ENCODE results near the gene NUDT5.
"Not testable (repeated sequence)": the region's sequence is repeated elsewhere in the genome, so short reads cannot be mapped to it uniquely, and the experiment has no call there.

The NUDT5 gene

DNA sequence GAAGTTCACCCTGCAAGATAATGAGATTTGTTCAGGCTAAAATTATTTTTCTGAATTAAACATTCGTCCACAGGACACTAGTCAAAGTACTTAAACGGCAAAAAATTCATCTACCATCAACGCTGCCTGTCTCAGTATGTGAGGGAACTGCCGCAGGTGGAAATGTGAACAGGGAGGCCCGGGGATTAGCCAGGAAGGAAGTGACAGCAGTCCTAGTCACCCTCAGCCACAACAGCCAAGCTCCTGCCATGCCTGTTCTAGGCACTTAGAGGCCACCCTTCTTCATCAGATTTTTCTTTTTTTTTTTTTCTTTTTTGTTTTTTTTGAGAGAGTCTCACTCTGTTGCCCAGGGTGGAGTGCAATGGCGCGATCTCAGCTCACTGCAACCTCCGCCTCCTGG, 9.4 kb downstream of the NUDT5 start:
- no peaks in the 10 kb centered on the region for H3K27me3 ChIP-seq (ENCODE audit: low read depth, low read length)
- H3K4me3 ChIP-seq (ENCODE audit: low read depth in 1 of 2, low read length in 2 of 2) = no peak overlapping the region
- H3K27ac ChIP-seq (ENCODE audit: low read length) = no peak overlapping the region
- no peaks in the 10 kb centered on the region for H3K9me3 ChIP-seq (ENCODE audit: control insufficient read depth in 1 of 2, low read length in 2 of 2)
- H3K36me3 ChIP-seq (ENCODE audit: control insufficient read depth in 1 of 2, insufficient read depth in 2 of 2, low read length in 2 of 2) = peaks cover 19 to 29% of the 10 kb centered on the region in 2 donors
- H3K4me1 ChIP-seq (ENCODE audit: control insufficient read depth in 1 of 2, insufficient read depth in 2 of 2, low read length in 2 of 2) = peaks cover 0 to 5% of the 10 kb centered on the region in 2 donors

DNA sequence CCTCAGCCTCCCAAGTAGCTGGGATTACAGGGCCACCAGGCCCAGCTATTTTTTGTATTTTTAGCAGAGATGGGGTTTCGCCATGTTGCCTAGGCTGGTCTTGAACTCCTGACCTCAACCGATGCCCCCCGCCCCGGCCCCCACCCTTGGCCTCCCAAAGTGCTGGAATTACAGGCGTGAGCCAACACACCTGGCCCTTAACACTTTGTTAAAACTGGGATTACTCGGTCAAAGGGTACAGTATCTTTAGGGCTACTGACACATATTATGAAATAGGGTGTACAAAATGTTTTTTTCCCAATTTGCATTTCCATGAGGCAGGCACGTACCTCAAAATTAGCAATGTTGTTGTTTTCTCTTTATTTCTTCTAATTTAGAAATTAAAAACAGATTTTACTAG, 11.5 kb downstream of the NUDT5 start:
- Histone ChIP-seq H3K36me3 (ENCODE audit: control insufficient read depth in 1 of 2, insufficient read depth in 2 of 2, low read length in 2 of 2) (peaks cover 19 to 45% of the 10 kb centered on the region in 2 donors), H3K27ac (ENCODE audit: low read length) (no peak overlapping the region), H3K9me3 (ENCODE audit: control insufficient read depth in 1 of 2, low read length in 2 of 2) (no peaks in the 10 kb centered on the region), H3K4me1 (ENCODE audit: control insufficient read depth in 1 of 2, insufficient read depth in 2 of 2, low read length in 2 of 2) (peaks cover 0 to 5% of the 10 kb centered on the region in 2 donors), H3K4me3 (ENCODE audit: low read depth in 1 of 2, low read length in 2 of 2) (no peak overlapping the region), H3K27me3 (ENCODE audit: low read depth, low read length) (no peaks in the 10 kb centered on the region)

DNA sequence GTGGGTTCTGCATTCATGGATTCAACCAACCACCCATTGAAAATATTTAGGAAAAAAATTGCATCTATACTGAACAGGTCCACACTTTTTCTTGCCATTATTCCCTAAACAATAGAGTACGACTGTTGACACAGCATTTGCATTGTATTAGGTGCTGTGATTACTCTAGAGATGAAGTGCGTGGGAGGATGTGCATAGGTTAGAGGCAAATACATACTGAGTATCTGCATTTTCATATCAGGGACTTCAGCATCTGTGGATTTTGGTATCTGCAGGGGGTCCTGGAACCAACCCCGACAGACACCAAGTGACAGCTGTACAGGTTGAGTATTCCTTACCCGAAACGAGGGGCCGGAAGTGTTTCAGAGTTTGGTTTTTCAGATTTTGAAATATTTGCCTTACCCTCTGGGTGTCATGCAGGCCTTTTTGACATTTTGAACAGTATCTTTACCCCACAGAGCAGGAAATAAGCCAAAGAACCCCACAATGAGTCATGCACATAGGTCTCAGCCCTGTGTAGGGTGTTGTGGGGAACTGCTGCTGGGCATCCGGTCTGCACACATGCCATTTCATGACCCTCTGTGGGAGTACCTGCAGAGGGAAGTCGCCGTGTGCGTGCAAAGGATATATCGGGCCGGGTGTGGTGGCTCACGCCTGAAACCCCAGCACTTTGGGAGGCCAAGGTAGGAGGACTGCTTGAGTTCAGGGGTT, 14.5 kb downstream of the NUDT5 start:
- no peaks in the 10 kb centered on the region for H3K4me1 ChIP-seq (ENCODE audit: control insufficient read depth in 1 of 2, insufficient read depth in 2 of 2, low read length in 2 of 2)

DNA sequence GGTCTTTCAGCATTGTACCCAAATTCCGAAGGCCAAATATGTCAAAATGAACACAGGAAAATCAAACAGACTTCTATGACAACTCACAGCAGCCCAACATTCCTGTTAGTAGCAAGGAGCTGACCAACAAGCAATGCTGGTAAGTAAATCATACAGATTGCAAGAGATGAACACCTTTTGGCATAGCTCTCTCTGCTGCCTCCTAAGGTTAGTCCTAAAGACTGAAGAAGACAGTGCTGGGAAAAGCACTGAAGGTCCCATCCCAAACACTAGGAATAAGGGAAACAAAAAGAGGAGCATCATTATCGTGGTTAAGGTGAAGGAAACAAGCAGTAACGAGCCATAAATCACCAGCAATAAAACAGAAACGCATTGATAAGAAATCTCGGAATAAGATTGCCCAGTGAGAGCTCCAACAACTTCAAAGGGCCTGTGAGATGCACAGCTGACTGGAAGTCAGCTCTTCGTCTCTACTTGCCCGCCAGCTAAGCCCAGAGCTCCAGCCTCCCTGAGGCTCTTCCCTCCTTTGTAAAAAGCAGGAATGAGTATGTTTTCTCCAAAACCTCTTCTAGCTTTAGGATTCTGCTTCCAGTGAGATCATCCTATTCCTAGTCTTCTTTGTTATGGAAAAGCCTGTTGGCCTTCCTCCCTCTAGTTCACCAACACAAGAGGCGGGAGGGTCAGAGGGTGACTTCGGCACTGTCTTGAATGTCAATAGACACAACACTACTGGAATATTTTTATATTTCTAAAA, 15.3 kb downstream of the NUDT5 start:
- H3K27me3 ChIP-seq (ENCODE audit: low read depth, low read length) = no peaks in the 10 kb centered on the region
- peaks cover 28 to 49% of the 10 kb centered on the region in 2 donors for H3K36me3 ChIP-seq (ENCODE audit: control insufficient read depth in 1 of 2, insufficient read depth in 2 of 2, low read length in 2 of 2)
- H3K4me1 ChIP-seq (ENCODE audit: control insufficient read depth in 1 of 2, insufficient read depth in 2 of 2, low read length in 2 of 2) = no peaks in the 10 kb centered on the region
- H3K9me3 ChIP-seq (ENCODE audit: control insufficient read depth in 1 of 2, low read length in 2 of 2) = no peaks in the 10 kb centered on the region
- no peak overlapping the region for H3K27ac ChIP-seq (ENCODE audit: low read length)
- no peak overlapping the region for H3K4me3 ChIP-seq (ENCODE audit: low read depth in 1 of 2, low read length in 2 of 2)

More for the DNA sequence above, 14.5 kb downstream of the NUDT5 start:
- Histone ChIP-seq H3K36me3 (ENCODE audit: control insufficient read depth in 1 of 2, insufficient read depth in 2 of 2, low read length in 2 of 2) (peaks cover 36 to 55% of the 10 kb centered on the region in 2 donors), H3K27me3 (ENCODE audit: low read depth, low read length) (no peaks in the 10 kb centered on the region), H3K27ac (ENCODE audit: low read length) (no peak overlapping the region), H3K4me3 (ENCODE audit: low read depth in 1 of 2, low read length in 2 of 2) (no peak overlapping the region), H3K9me3 (ENCODE audit: control insufficient read depth in 1 of 2, low read length in 2 of 2) (no peaks in the 10 kb centered on the region)

DNA sequence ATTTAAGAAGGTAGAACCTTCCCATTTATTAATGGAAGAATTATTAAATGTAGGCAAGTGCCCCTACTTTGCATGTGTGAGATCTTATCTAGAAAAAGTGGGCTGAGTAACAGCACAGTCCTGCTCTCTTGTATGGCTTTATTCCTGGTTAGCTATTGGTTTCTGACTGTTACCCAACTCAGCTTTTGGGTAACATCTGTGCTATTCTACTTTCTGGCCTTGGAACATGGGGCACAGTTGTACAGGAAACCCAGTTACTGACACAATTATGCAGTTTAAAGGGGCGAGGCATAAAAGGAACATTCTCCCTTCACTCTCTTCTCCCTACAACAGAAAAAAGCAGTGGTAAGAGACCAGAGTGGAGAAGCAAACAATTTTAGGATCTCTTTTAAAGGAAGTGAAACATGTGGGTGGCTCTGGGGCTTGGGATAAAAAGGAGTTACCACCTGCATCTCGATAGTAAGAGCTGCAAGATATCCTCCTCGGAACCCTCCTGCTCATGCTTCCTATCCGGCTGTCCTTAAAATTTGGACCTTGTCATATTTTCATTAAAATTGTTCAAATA, 16.0 kb downstream of the NUDT5 start:
- Histone ChIP-seq H3K9me3 (ENCODE audit: control insufficient read depth in 1 of 2, low read length in 2 of 2) (no peaks in the 10 kb centered on the region), H3K36me3 (ENCODE audit: control insufficient read depth in 1 of 2, insufficient read depth in 2 of 2, low read length in 2 of 2) (peaks cover 25 to 47% of the 10 kb centered on the region in 2 donors), H3K4me3 (ENCODE audit: low read depth in 1 of 2, low read length in 2 of 2) (no peak overlapping the region), H3K27me3 (ENCODE audit: low read depth, low read length) (no peaks in the 10 kb centered on the region), H3K4me1 (ENCODE audit: control insufficient read depth in 1 of 2, insufficient read depth in 2 of 2, low read length in 2 of 2) (no peaks in the 10 kb centered on the region), H3K27ac (ENCODE audit: low read length) (no peak overlapping the region)

DNA sequence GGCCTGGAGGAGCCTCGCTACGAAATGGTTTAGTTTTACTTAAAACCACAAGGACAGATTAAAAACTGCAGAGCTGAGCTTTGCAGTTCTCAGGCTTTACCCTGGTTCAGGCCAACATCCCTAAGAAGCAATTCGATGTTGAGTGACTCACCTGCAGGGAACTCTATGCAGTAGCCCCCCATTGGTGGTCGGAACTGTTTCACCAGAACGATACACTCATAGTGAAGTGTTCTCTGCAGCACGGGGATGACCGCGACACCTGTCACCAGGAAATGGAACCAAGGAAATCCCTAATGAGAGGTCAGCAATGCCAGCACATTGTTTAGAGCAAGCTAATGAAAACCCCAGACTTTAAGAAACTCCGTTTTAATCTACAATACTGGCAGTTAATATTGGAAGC, 18.0 kb downstream of the NUDT5 start:
- H3K27ac ChIP-seq (ENCODE audit: low read length) = no peak overlapping the region
- no peaks in the 10 kb centered on the region for H3K27me3 ChIP-seq (ENCODE audit: low read depth, low read length)
- H3K4me3 ChIP-seq (ENCODE audit: low read depth in 1 of 2, low read length in 2 of 2) = no peak overlapping the region
- H3K4me1 ChIP-seq (ENCODE audit: control insufficient read depth in 1 of 2, insufficient read depth in 2 of 2, low read length in 2 of 2) = no peaks in the 10 kb centered on the region
- no peaks in the 10 kb centered on the region for H3K9me3 ChIP-seq (ENCODE audit: control insufficient read depth in 1 of 2, low read length in 2 of 2)
- peaks cover 31 to 58% of the 10 kb centered on the region in 2 donors for H3K36me3 ChIP-seq (ENCODE audit: control insufficient read depth in 1 of 2, insufficient read depth in 2 of 2, low read length in 2 of 2)

DNA sequence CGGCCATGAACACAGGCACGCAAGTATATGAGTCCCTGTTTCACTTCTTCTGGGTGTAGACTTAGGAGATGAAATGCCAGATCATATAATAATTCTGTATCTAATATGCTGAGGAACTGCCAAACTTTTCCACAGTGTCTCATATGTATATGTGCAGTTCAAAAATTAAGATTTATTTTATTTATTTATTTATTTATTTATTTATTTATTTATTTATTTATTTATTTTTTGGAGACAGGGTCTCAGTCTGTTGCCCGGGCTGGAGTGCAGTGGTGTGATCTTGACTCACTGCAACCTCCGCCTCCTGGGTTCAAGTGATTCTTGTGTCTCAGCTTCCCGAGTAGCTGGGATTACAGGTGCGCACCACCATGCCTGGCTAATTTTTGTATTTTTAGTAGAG, 24.2 kb downstream of the NUDT5 start:
- not testable (repeated sequence) for H3K4me1 ChIP-seq (ENCODE audit: control insufficient read depth in 1 of 2, insufficient read depth in 2 of 2, low read length in 2 of 2); H3K4me3 ChIP-seq (ENCODE audit: low read depth in 1 of 2, low read length in 2 of 2); H3K27ac ChIP-seq (ENCODE audit: low read length); H3K9me3 ChIP-seq (ENCODE audit: control insufficient read depth in 1 of 2, low read length in 2 of 2); H3K27me3 ChIP-seq (ENCODE audit: low read depth, low read length)
- H3K36me3 ChIP-seq (ENCODE audit: control insufficient read depth in 1 of 2, insufficient read depth in 2 of 2, low read length in 2 of 2) = peaks cover 58 to 79% of the 10 kb centered on the region in 2 donors

DNA sequence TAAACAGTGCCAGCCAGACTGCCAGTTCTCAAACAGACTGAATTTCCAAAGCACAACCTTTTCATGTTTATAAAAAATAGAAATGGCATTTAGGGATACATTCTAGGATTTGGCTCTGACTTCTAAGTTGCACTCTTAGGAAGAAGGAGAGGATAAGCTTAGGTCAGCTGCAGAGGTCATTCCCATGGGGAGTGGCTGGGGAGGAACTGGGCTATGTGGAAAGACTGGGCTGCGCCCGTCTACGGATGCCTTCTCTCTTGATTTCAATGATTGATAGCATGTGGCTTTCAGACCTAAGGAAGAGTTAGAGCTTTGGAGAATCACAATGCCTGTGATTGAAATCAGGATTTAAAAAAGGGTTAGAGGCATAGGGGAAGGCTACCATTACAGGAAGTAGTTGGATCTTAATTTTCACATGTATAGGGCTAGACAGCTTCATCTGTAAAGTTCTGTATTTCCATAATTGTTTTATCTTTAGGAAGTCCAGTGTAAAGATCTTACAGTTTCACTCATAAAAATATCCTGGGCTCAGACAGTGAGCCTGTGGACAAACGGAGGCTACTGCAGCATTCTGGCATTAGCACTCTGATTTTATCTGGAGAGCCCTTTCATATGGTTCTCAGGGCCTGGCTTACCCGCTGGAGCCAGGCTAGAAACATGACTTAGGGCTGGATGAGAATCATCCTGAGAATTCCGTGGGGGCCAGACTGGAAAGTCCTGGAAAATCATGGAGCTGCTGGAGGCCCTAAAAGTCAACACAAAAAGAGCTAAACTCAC, 29.5 kb downstream of the NUDT5 start:
- H3K4me3 ChIP-seq (ENCODE audit: low read depth in 1 of 2, low read length in 2 of 2) = no peak overlapping the region

DNA sequence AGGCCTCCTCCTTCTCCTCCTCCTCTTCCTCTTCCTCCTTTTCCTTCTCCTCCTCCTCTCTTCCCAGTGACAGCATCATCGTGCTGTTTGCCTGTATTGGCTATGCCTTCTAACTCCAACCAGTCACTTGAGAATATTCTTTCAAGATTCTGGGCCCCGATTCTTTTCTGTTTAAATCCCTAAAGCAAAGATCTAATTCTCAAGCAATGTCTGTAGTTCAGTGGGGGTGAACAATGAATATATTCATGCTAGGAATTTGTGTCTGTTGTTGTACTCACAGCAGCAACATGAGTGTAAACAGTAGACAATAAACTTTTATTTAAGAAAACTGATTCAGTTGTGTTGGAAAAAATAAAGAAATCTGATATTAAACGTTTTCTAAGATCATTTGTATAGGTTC, 30.7 kb downstream of the NUDT5 start:
- Histone ChIP-seq H3K27ac (ENCODE audit: low read length) (no peak overlapping the region), H3K4me3 (ENCODE audit: low read depth in 1 of 2, low read length in 2 of 2) (no peak overlapping the region), H3K27me3 (ENCODE audit: low read depth, low read length) (no peaks in the 10 kb centered on the region), H3K36me3 (ENCODE audit: control insufficient read depth in 1 of 2, insufficient read depth in 2 of 2, low read length in 2 of 2) (peaks cover 59 to 78% of the 10 kb centered on the region in 2 donors), H3K4me1 (ENCODE audit: control insufficient read depth in 1 of 2, insufficient read depth in 2 of 2, low read length in 2 of 2) (no peaks in the 10 kb centered on the region), H3K9me3 (ENCODE audit: control insufficient read depth in 1 of 2, low read length in 2 of 2) (no peaks in the 10 kb centered on the region)

More for the DNA sequence above, 29.5 kb downstream of the NUDT5 start:
- Histone ChIP-seq H3K9me3 (ENCODE audit: control insufficient read depth in 1 of 2, low read length in 2 of 2) (no peaks in the 10 kb centered on the region), H3K27ac (ENCODE audit: low read length) (no peak overlapping the region), H3K36me3 (ENCODE audit: control insufficient read depth in 1 of 2, insufficient read depth in 2 of 2, low read length in 2 of 2) (peaks cover 64 to 83% of the 10 kb centered on the region in 2 donors), H3K4me1 (ENCODE audit: control insufficient read depth in 1 of 2, insufficient read depth in 2 of 2, low read length in 2 of 2) (no peaks in the 10 kb centered on the region), H3K27me3 (ENCODE audit: low read depth, low read length) (no peaks in the 10 kb centered on the region)

DNA sequence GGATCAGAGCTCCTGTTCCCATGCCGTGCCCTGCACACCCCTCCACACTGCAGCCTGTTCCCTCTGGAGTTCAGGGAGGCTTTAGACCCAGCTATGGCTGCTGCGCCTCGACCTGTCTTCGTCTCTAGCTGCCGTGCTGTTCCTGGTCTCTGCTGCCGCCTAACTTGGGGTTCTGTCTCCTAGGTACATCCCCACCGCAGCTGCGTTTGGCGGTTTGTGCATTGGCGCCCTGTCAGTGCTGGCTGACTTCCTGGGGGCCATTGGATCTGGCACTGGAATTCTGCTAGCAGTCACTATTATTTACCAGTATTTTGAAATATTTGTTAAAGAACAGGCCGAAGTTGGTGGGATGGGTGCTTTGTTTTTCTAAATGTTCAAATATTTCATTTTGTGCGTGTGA, 31.6 kb downstream of the NUDT5 start:
- Histone ChIP-seq H3K9me3 (ENCODE audit: control insufficient read depth in 1 of 2, low read length in 2 of 2) (no peaks in the 10 kb centered on the region), H3K4me3 (ENCODE audit: low read depth in 1 of 2, low read length in 2 of 2) (no peak overlapping the region), H3K4me1 (ENCODE audit: control insufficient read depth in 1 of 2, insufficient read depth in 2 of 2, low read length in 2 of 2) (no peaks in the 10 kb centered on the region), H3K36me3 (ENCODE audit: control insufficient read depth in 1 of 2, insufficient read depth in 2 of 2, low read length in 2 of 2) (peaks cover 49 to 77% of the 10 kb centered on the region in 2 donors), H3K27ac (ENCODE audit: low read length) (no peak overlapping the region), H3K27me3 (ENCODE audit: low read depth, low read length) (no peaks in the 10 kb centered on the region)

DNA sequence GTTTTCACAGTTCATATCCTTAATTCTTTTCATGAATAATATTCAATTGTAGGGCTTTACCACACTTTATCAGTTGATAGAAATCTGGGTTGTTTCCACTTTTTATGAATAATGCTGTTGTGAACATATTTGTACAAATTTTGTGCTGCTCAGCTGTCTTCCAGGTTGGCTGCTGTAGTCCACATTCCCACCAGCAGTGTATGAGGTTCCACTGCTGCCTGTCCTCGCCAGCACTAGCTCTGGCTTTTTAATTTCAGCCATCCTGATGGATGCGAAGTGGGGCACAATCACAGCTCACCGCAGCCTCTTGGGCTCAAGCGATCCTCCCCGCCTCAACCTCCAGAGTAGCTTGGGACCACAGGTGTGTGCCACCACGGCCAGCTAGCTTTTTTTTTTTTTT, 32.8 kb downstream of the NUDT5 start:
- no peaks in the 10 kb centered on the region for H3K27me3 ChIP-seq (ENCODE audit: low read depth, low read length)
- no peaks in the 10 kb centered on the region for H3K4me1 ChIP-seq (ENCODE audit: control insufficient read depth in 1 of 2, insufficient read depth in 2 of 2, low read length in 2 of 2)
- H3K9me3 ChIP-seq (ENCODE audit: control insufficient read depth in 1 of 2, low read length in 2 of 2) = no peaks in the 10 kb centered on the region
- no peak overlapping the region for H3K27ac ChIP-seq (ENCODE audit: low read length)
- no peak overlapping the region for H3K4me3 ChIP-seq (ENCODE audit: low read depth in 1 of 2, low read length in 2 of 2)
- peaks cover 48 to 74% of the 10 kb centered on the region in 2 donors for H3K36me3 ChIP-seq (ENCODE audit: control insufficient read depth in 1 of 2, insufficient read depth in 2 of 2, low read length in 2 of 2)

All from muscle layer of duodenum (tissue), 2 donors.